Sigmoid colon (tissue), 4 donors: ENCODE data around the gene HDAC2.

Experiments used
- EP300 ChIP-seq, 4 donors: sonication (generic); formaldehyde crosslinking; IDR thresholded peaks; one replicate each; pipeline ENCODE4 v1.6.1; 2017; ENCODE audit warnings: antibody characterized with exemption in 4 of 4
- POLR2AphosphoS5 ChIP-seq, 4 donors: sonication (generic); formaldehyde crosslinking; IDR thresholded peaks; one replicate each; pipeline ENCODE4 v1.6.1; 2017; ENCODE audit warnings: antibody characterized with exemption in 4 of 4
- TF ChIP-seq, protein P1 (sequence below), 4 experiments: fragments of 450-650 bp in 3 of 4; fragments of 200-600 bp in 1 of 4; IDR thresholded peaks; one replicate each; pipeline ENCODE4 v1.5.1; 2016 to 2019; ENCODE audit warnings: antibody characterized with exemption in 4 of 4, mild to moderate bottlenecking in 3 of 4, moderate library complexity in 2 of 4

DNA sequence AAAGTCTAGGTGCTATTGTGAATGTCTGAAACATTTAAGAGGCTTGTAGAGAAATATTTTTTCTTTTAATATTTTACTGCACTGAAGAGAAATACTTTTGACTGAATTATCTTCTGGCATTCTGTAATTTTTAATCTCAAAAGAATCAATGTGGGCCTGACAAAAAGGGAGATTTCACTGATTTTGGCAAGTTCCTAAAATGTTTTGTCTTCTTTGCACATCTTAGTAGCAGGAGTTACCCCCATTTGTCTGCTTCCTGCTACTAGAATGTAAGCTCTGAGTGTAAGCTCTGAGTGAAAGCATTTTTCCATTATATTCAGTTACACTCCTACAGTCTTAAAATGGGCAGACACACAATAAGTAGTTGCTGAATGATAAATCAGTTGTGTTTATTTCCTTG, 31.1 kb downstream of the HDAC2 start:
- TF ChIP-seq, protein P1, sequence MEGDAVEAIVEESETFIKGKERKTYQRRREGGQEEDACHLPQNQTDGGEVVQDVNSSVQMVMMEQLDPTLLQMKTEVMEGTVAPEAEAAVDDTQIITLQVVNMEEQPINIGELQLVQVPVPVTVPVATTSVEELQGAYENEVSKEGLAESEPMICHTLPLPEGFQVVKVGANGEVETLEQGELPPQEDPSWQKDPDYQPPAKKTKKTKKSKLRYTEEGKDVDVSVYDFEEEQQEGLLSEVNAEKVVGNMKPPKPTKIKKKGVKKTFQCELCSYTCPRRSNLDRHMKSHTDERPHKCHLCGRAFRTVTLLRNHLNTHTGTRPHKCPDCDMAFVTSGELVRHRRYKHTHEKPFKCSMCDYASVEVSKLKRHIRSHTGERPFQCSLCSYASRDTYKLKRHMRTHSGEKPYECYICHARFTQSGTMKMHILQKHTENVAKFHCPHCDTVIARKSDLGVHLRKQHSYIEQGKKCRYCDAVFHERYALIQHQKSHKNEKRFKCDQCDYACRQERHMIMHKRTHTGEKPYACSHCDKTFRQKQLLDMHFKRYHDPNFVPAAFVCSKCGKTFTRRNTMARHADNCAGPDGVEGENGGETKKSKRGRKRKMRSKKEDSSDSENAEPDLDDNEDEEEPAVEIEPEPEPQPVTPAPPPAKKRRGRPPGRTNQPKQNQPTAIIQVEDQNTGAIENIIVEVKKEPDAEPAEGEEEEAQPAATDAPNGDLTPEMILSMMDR (IDR thresholded peaks at IDR 0.05): no peak
- TF ChIP-seq POLR2AphosphoS5 (IDR thresholded peaks at IDR 0.05) (no peak), EP300 (IDR thresholded peaks at IDR 0.05) (no peak)
